AG04450 (cell line): ENCODE measurements around the gene STXBP1. TPM values are rescaled to one million over a fixed set of nuclear protein-coding genes. Genes with fewer than 3 reads are reported as not detected.

ENCODE experiments used
- CTCF ChIA-PET: fragments of 300-600, 350-600 bp; formaldehyde crosslinking; extraction: SDS; loops from one replicate; lab custom pipeline; 2022; ENCODE audit warnings: antibody characterized with exemption, inconsistent platforms; lab: Charles Lee
- POLR2A ChIA-PET: fragments of 350-600 bp; formaldehyde crosslinking; extraction: SDS; loops from one replicate; lab custom pipeline; 2021; ENCODE audit warnings: antibody characterized with exemption, inconsistent platforms; lab: Yijun Ruan, JAX
- DNase-seq: peaks from one replicate; pipeline ENCODE4 v3.0.0-alpha.2; 2011; ENCODE audit warnings: low read depth, low spot score
- H3K27ac ChIP-seq: one replicate; pipeline ENCODE4 v1.5.1; 2012; ENCODE audit warnings: low read depth, low read length, control low read depth
- H3K27me3 ChIP-seq: one replicate; pipeline ENCODE4 v1.6.0; 2012; ENCODE audit warnings: low read length; ENCODE audit not compliant: control insufficient read depth, insufficient read depth
- H3K4me3 ChIP-seq: 2 replicates; pipeline ENCODE4 v1.5.1; 2011; ENCODE audit warnings: mild to moderate bottlenecking, low read depth, low read length, control low read depth
- H3K9me3 ChIP-seq: 2 replicates; pipeline ENCODE4 v1.5.1; 2012; ENCODE audit warnings: low read length; ENCODE audit not compliant: control insufficient read depth, insufficient read depth
- polyA plus RNA-seq: library from polyadenylated mRNA; depleted of rRNA; stranded (reverse); fragments of >200 nt; gene quantifications from 2 replicates; pipeline ENCODE4 v1.2.3, GENCODE V29; 2011
- TF ChIP-seq, protein P1 (sequence below): IDR thresholded peaks from 2 replicates; pipeline ENCODE4 v1.5.1; 2011; ENCODE audit warnings: low read depth, low read length, control low read depth, inconsistent platforms

STXBP1 gene
- polyA plus RNA-seq, 1 experiment = 19.8 TPM

DNA sequence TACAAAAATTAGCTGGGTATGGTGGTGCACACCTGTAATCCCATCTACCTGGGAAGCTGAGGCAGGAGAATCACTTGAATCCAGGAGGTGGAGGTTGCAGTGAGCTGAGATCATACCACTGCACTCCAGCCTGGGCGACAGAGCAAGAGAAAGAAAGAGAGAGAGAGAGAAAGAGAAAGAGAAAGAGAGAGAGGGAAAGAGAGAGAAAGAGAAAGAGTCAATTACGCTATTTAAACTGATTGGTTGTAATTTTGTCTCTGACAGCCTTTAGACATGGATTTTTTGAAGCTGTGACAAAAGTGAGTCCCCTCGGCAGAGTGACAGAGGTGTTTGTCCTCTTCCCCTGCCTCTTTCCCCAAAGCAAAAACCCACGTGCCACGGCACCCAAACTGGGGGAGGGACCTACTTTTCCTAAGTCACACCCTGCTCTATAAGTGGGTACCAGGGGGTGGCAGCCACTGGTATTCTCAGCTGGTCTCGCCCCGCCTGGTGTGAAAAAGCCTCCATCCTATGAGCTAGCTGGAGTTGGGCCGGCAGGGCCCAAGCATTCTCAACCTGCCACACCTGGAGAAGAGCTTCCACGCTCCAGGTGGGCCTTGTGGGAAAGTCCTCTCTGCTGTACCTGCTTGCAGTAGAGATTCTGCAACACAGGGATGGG is 91.3 kb downstream of the STXBP1 start:
- Histone ChIP-seq H3K9me3 (peaks cover 4% of the 10 kb centered on the region; the same call in 1 of the 2 replicates), H3K27me3 (no peaks in the 10 kb centered on the region), H3K4me3 (no peak overlapping the region), H3K27ac (no peak overlapping the region)
- POLR2A ChIA-PET = no interaction called here
- DNase-seq = no peak
- CTCF ChIA-PET = interaction anchor here (0.7 to 1.1 kb wide), 3 partner anchors 31 to 199 kb away, joined by 3 to 4 read pairs (median 3); partner anchors contain the start of gene TOR2A
- TF ChIP-seq, protein P1, sequence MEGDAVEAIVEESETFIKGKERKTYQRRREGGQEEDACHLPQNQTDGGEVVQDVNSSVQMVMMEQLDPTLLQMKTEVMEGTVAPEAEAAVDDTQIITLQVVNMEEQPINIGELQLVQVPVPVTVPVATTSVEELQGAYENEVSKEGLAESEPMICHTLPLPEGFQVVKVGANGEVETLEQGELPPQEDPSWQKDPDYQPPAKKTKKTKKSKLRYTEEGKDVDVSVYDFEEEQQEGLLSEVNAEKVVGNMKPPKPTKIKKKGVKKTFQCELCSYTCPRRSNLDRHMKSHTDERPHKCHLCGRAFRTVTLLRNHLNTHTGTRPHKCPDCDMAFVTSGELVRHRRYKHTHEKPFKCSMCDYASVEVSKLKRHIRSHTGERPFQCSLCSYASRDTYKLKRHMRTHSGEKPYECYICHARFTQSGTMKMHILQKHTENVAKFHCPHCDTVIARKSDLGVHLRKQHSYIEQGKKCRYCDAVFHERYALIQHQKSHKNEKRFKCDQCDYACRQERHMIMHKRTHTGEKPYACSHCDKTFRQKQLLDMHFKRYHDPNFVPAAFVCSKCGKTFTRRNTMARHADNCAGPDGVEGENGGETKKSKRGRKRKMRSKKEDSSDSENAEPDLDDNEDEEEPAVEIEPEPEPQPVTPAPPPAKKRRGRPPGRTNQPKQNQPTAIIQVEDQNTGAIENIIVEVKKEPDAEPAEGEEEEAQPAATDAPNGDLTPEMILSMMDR = no peak

DNA sequence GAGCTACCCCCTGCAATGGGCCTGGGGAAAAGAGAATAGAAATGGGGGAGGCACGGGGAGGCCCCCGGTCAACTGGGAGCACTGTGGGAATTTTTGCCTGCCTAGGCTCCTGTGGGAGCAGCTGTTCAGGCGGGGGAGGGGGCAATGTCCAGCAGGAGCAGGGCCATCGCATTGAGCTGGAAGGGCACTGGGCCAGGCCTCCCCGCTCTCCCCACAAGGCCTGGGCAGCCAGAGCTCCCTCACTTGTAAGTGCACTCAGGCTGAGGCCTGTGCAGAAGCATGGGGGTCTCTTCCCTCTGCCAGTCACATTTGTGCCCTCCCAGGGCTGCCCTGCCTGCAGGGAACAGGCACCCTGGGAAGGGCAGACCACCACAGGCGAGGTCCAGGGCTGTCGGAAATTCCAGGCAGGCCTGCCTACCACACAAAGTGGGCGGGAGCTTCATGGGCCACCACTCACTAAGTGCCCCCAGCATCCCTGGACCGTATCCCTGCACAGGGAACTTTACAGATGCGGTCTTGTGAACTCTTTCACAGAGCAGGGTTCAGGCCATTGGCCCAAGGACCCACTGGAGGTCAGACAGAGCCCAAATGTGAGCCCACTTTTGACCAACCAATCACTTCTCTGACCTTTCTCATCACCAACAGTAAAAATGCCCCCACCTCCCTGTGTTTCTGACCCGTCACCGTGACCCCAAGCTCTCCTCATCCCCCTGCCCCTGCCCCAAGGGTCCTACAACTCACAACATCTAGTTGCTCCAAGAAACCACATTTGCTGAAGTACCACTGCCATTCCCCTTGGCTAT is 93.7 kb downstream of the STXBP1 start:
- TF ChIP-seq, protein P1 = no peak
- ChIA-PET POLR2A (interaction anchor here (1.2 kb wide), 1 partner anchor 10 kb away, joined by 4 read pairs; the partner anchor contains the start of genes PTRH1 and TTC16), CTCF (interaction anchor here (1.3 to 2.2 kb wide), 2 partner anchors 29 to 237 kb away, joined by 3 to 6 read pairs; partner anchors contain the start of gene TOR2A)
- Histone ChIP-seq H3K4me3 (no peak overlapping the region), H3K9me3 (peaks cover 2% of the 10 kb centered on the region), H3K27me3 (no peaks in the 10 kb centered on the region), H3K27ac (no peak overlapping the region)
- DNase-seq = no peak

DNA sequence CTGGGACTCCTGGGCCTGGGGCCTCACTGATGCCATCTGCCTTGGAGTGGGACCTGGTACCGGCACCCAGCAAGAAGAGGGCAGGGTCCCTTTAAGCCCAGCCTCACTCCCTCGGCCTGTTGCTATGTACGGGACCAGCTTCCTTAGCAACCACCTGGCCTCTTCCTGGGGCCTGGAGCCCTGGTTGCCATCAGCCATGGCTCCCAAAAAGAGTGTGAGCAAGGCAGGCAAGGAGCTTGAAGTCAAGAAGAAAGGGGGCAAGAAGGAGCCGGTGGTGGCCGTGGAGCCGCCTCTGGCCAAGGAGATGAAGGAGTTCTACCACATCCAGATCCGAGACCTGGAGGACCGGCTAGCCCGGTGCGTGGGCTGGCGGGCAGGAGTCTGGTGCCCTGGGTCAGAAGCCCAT is 94.8 kb downstream of the STXBP1 start, which contains the start of gene CFAP157:
CFAP157 (plus strand) TSS at position 153 of the 406 bp plus-strand sequence; CDS start at position 197, 44 bp downstream.
- TF ChIP-seq, protein P1 = no peak

DNA sequence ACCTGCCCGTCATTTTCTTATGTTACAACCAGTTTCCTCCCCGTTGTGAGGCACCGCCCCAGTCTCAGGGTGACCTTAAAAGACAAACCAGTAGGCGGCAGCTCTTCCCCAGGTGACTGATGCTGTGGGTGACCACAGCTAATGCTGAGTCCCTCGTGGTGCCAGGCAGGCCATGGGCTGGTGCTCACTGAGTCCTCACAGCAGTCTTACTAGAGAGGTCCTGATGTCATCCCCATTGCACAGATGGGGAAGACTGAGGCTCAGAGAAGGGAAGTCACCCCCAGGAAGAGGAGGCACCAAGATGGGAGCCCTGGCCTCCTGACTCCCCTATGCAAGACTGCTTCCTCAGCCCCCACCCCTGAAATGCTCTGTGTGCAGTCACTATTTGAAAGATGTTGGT is 95.7 kb downstream of the STXBP1 start:
- H3K4me3 ChIP-seq = no peak overlapping the region
- no peak for DNase-seq
- H3K27ac ChIP-seq = no peak overlapping the region
- TF ChIP-seq, protein P1 = no peak
- ChIA-PET POLR2A (no interaction called here), CTCF (no interaction called here)
- H3K9me3 ChIP-seq = peaks cover 2% of the 10 kb centered on the region
- H3K27me3 ChIP-seq = no peaks in the 10 kb centered on the region

More for the DNA sequence above, 94.8 kb downstream of the STXBP1 start, which contains the start of gene CFAP157:
- ChIA-PET POLR2A (no interaction called here), CTCF (interaction anchor here (1.3 kb wide), 1 partner anchor 236 kb away, joined by 3 read pairs; no protein-coding TSS in a partner anchor)
- Histone ChIP-seq H3K9me3 (peaks cover 2% of the 10 kb centered on the region), H3K4me3 (no peak within 1 kb of the TSS), H3K27me3 (no peaks in the 10 kb centered on the region), H3K27ac (no peak within 1 kb of the TSS)
- no peak for DNase-seq
